Neural crest cell (in vitro differentiated cells): ENCODE data around the gene MSANTD2. TPM values are rescaled to one million over a fixed set of nuclear protein-coding genes. Genes with fewer than 3 reads are reported as not detected.
A peak's percentile ranks its signal among the peaks of the same experiment; 100 is the strongest.

Experiments used
- DNase-seq: peaks from one replicate; pipeline ENCODE4 v3.0.0; 2021; ENCODE audit warnings: low read depth, mixed read lengths, low spot score
- H3K27ac Mint-ChIP-seq: one replicate; pipeline ENCODE4 v1.8.0; 2021; ENCODE audit warnings: mild to moderate bottlenecking, mixed read lengths; ENCODE audit not compliant: unreplicated experiment
- H3K27me3 Mint-ChIP-seq: 2 replicates; pipeline ENCODE4 v1.8.0; 2021; ENCODE audit warnings: low read depth, mild to moderate bottlenecking, mixed read lengths
- H3K36me3 Mint-ChIP-seq: 2 replicates; pipeline ENCODE4 v1.8.0; 2021; ENCODE audit warnings: low read depth, mild to moderate bottlenecking, mixed read lengths
- H3K4me1 Mint-ChIP-seq: 2 replicates; pipeline ENCODE4 v1.8.0; 2021; ENCODE audit warnings: mixed read lengths
- H3K4me3 Mint-ChIP-seq: one replicate; pipeline ENCODE4 v1.8.0; 2021; ENCODE audit warnings: mild to moderate bottlenecking, mixed read lengths
- H3K9me3 Mint-ChIP-seq: 2 replicates; pipeline ENCODE4 v1.8.0; 2021; ENCODE audit warnings: mixed read lengths
- CTCF ChIP-seq: fragments of 200-600 bp; sonication (generic); conservative IDR thresholded peaks from 2 replicates; pipeline ENCODE4 v1.5.0; 2021; ENCODE audit warnings: antibody characterized with exemption, mild to moderate bottlenecking
- total RNA-seq: library from RNA; stranded (reverse); gene quantifications from 2 replicates; pipeline ENCODE4 v1.2.1, GENCODE V29; 2021

MSANTD2 gene
- total RNA-seq, 1 donor from 2014 or later: 28.7 TPM

GRCh38 chr11:124756033-124756752 is 44.0 kb downstream of the MSANTD2 start:
- peaks cover 67% of the 10 kb centered on the region for H3K27me3 Mint-ChIP-seq

GRCh38 chr11:124754710-124755109 is 45.5 kb downstream of the MSANTD2 start:
- peaks cover 25% of the 10 kb centered on the region for H3K4me1 Mint-ChIP-seq
- H3K36me3 Mint-ChIP-seq: no peaks in the 10 kb centered on the region
- no peak for TF ChIP-seq CTCF
- H3K27ac Mint-ChIP-seq: peak overlapping the region; percentile 64
- peak overlapping the region; percentile 36 for H3K4me3 Mint-ChIP-seq
- H3K9me3 Mint-ChIP-seq: no peaks in the 10 kb centered on the region
- no peak for DNase-seq
- H3K27me3 Mint-ChIP-seq: peaks cover 63% of the 10 kb centered on the region

More at GRCh38 chr11:124756033-124756752, 44.0 kb downstream of the MSANTD2 start:
- Mint-ChIP-seq H3K4me1 (peaks cover 37% of the 10 kb centered on the region), H3K9me3 (no peaks in the 10 kb centered on the region), H3K36me3 (no peaks in the 10 kb centered on the region), H3K27ac (no peak overlapping the region), H3K4me3 (no peak overlapping the region)
- no peak for DNase-seq
- TF ChIP-seq CTCF: no peak

DNA sequence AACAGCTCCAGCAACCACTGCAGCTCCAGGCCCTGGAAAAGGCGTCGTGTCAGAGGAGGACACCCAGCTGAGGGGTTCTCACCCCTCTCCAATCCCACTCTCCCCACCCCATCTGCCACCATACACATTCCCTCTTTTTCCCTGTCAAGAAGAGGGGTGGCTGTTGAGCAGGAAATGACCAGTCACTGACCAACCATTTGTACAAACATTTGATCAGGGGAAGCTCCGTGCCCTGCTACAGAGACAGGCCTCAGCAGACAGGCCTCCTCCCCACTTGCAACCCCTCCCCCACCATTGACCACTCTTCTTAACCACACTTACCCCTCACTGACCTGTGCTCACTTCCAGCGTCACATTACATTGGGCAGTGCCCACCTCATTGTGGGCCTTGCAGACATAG is 45.9 kb downstream of the MSANTD2 start:
- Mint-ChIP-seq H3K4me3 (no peak overlapping the region), H3K9me3 (no peaks in the 10 kb centered on the region), H3K36me3 (no peaks in the 10 kb centered on the region), H3K27ac (peak overlapping the region; percentile 64), H3K27me3 (peaks cover 63% of the 10 kb centered on the region), H3K4me1 (peaks cover 22% of the 10 kb centered on the region)
- no peak for TF ChIP-seq CTCF
- DNase-seq: no peak

GRCh38 chr11:124753624-124754023 is 46.6 kb downstream of the MSANTD2 start:
- Mint-ChIP-seq H3K27me3 (peaks cover 63% of the 10 kb centered on the region), H3K36me3 (no peaks in the 10 kb centered on the region), H3K27ac (peak overlapping the region; percentile 62), H3K4me3 (no peak overlapping the region), H3K4me1 (peaks cover 20% of the 10 kb centered on the region), H3K9me3 (no peaks in the 10 kb centered on the region)
- DNase-seq: no peak
- TF ChIP-seq CTCF: no peak

- no peaks in the 10 kb centered on the region for H3K9me3 Mint-ChIP-seq
Observed at GRCh38 chr11:124753205-124753604, 47.0 kb downstream of the MSANTD2 start.

More at GRCh38 chr11:124753205-124753604, 47.0 kb downstream of the MSANTD2 start:
- no peak overlapping the region for H3K4me3 Mint-ChIP-seq
- H3K27me3 Mint-ChIP-seq: peaks cover 63% of the 10 kb centered on the region
- H3K27ac Mint-ChIP-seq: no peak overlapping the region
- DNase-seq: no peak
- no peaks in the 10 kb centered on the region for H3K36me3 Mint-ChIP-seq
- H3K4me1 Mint-ChIP-seq: peaks cover 16% of the 10 kb centered on the region
- no peak for TF ChIP-seq CTCF
